Dermis microvascular lymphatic vessel endothelial cell (primary cell): Measurements from ENCODE around the gene FNDC11. TPM values are rescaled to one million over a fixed set of nuclear protein-coding genes. Genes with fewer than 3 reads are reported as not detected.

ENCODE experiments used
- DNase-seq, 2 donors: peaks; one replicate each; pipeline versions ENCODE4 v3.0.0 to v3.0.0-alpha.2; 2010; ENCODE audit warnings: low read depth in 2 of 2
- total RNA-seq: library from RNA; depleted of rRNA; stranded (reverse); fragments of >200 nt; gene quantifications from 2 replicates; pipeline ENCODE4 v1.2.1, GENCODE V29; 2014

The FNDC11 gene
- total RNA-seq, 1 donor from 2014 or later, result 1.3 TPM

DNA sequence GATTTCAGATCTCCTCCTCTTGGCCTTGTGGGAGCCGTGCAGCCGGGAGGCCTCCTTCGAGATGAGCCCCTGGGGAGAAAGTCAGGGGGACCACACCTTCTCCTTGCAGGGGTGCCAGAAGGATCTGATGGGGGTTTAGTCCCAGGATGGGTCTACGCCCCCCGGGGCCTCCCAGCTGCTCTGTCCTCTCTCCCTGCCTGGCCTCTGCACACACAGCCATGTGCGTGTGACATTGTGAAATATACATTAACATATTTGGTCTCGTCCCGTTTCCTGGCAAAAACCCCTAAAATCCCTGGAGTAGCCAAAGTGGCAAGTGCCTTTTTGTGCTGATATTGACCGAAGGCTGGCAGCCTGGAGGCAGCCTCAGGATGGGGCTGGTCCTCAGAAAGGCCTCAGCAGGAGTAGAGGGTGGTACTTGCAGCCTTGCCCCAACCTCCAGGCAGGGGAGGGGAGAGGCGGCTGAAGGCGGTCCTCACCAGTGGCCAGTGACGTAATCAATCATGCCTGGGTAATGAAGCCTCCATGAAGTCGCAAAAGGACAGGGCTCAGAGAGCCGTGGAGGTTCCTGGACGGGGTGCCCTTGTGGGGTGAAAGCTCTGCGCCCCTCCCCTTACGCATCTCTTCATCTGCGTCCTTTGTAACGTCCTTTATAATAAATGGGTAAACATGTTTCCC lies 25.2 kb downstream of the FNDC11 start:
- no peak for DNase-seq

DNA sequence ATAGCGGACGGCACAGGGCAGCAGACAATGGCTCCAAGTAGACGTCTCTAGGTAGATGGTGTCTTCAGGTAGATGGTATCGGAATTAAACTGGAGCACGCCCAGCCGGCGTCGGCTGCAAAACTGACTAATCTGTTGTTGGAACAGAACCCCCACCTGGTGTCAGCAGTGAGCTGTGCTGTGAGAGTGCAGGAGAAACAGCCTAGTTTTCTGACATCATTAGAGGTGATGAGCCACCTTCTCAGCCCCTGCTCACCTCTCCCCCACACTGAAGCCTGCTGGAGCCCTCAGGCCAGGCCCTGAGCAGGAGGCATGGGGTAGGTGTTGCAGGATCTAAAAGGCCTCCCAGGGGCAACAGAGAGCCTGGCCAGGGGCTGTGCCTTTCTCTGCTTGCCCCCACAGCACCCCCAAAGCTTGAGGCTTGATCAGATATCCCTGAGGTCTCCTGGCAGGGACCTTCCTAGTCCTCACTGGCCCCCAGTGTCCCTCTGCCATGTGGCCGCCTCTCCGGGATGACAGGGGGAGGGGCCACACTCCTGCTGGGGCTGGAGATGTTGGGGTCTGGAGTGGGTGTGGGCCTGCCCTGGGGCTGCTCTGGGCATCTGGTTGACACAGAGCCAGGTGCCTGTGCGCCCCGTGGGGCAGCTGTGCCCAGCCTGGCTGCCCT lies 27.0 kb downstream of the FNDC11 start:
- DNase-seq, result peak; percentile 42 to 58

DNA sequence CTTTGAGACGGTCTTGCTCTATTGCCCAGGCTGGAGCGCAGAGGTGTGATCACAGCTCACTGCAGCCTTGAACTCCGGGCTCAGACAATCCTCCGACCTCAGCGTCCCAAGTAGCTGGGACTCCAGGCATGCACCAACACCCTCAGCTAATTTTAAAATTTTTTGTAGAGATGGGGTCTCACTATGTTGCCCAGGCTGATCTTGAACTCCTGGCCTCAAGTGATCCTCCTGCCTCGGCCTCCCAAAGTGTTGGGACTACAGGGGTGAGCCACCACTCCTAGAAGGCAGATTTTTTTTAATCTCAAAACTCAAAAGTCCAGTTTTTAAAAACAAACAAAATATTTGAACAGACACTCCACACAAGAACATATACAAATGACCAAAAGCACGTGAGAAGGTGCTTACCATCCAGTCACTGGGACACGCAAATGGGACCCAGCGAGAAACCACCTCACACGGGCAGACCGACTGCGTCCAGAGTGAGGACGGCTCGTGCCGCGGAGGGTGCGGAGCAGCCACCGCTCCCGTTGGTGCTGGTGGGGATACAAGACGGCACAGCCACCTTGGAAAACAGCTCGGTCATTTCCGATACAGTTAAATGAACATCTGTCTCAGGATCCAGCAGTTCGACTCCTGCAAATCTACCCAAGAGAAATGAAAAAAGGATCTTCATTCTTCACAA lies 28.6 kb downstream of the FNDC11 start:
- no peak for DNase-seq

DNA sequence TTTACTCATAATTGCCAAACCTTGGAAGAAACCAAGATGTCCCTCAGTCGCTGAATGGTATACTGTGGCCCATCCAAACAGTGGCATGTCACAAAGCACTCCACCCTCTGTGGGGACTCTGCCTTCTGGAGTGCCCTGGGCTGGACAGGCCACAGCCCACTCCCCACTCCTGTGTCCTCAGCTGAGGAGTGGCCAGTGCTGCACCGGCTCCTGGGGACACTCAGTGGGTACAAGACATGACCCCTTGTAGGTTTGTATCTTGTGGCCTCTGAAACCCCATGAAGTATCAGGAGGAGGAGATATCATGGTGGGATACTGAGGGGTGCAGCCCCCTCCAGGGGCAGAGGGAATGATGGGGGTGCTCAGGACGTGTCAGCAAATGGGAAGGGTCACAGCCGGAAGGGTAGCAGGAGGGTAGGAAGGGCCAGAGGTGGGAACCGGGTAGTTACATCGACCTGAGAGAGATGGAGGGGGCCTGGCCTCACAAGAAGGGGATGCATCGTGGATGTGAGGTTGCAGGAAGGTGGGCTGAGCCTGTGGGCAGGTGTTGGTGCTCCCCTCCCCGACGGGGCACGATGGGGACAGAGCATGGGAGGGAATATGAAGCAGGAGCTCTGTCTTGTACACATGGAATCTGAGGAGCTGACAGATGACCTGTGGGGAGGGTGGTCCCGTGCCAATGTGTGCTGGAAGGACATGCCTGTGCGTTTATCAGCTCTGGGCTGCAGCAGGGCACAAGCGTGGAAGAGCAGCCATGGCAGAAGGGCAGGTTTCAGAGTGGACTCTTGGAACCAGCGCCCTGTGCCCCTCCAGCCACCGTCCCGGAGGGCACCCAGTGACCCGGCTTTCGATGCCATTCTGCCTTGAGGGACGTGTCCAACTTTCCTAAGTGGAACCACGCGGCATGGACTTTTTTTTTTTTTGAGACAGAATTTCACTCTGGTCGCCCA lies 31.9 kb downstream of the FNDC11 start:
- DNase-seq, result no peak

DNA sequence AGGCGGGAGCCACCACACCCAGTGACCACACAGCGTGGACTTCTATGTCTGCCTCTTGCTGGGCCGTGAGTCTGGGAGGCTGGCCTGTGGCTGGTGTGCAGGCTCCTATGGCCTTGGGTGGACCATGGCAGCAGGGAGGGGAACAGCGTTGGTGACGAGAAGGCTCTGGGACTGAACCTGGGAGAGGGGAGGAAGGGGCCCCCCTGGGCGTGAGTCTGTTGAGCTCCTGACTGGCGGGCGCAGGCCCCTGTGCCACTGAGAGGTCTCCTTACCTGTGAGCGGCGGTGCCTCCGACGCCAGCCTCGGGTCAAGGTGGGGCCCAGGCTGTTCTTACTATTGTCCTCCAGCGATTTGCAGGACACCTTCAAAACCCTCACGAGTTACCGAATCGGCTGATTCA lies 32.8 kb downstream of the FNDC11 start:
- no peak for DNase-seq

DNA sequence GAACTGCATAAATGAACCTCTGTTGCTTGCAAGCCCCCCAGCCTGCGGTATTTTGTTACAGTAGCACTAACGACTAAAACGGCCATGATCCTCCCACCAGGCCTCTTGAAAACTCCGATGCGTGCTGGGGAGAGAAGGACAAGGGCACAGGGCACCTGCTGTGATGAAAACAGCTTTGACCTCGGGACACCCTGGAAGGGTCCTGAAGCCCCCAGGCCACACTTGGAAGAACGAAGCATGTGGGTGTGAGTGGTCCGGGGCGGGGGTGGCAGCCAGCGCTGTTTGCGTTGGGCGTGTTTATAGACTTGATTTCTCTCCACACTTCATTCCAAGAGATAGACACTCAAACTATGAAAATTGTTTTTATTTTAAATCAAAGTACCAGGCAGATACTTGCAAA lies 33.3 kb downstream of the FNDC11 start:
- no peak for DNase-seq

DNA sequence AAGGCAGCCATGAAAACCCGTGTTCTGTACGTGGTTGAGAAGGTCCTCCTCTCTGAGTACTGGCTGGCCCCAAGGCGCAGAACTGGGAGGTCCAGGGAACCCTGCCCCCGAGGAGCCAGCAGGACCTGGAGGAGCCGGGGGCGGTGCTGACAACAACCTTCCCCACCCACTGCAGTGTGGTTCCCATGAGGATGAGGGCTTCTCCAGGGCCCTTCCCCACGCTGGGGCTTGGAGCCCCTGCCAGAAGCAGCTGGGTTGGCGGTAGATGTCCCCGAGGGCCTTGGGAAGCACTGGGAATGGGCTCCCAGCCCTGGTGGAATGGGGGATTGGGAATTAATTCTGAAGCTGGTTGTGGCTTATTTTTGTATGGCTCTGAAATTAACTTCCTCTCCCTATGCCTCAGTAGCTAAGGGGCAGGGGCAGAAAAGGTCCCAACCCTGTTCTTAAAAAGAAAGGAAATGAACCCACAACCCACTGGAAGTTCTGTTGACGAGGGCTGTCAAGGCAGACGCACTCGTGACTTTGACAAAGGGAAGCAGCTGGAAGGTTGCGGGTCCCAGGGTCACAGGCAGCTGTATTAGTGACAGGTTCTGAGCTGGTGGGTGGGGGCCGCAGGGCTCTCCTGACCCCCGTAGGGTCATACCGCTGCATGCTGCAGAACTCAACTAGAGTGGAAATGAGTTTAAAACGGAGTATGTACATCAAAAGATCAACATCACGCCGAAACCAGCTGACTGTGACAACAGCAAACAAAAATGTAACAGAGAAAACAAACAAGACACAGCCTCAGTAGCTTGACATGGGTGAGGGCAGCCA lies 34.0 kb downstream of the FNDC11 start:
- DNase-seq, result peak; percentile 29 to 32

DNA sequence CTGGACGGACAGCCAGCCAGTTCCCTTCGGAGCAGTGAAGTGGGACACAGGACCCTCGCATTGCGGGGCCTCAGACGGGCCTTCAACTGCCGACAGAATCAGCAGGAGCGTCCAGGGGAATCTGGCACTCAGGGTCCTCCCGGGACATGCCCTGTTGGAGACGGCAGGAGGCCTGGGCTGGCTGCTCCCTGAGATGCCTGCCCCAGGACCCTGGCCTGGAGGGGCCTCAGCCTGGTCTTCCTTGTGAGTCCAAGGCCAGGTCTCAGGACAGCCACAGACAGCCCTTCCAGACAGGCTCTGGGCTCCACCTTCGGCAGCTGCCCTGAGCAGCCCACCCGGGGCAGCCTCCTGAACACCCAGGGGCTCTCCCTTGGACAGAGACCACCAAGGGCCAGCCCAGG lies 34.7 kb downstream of the FNDC11 start:
- no peak for DNase-seq

DNA sequence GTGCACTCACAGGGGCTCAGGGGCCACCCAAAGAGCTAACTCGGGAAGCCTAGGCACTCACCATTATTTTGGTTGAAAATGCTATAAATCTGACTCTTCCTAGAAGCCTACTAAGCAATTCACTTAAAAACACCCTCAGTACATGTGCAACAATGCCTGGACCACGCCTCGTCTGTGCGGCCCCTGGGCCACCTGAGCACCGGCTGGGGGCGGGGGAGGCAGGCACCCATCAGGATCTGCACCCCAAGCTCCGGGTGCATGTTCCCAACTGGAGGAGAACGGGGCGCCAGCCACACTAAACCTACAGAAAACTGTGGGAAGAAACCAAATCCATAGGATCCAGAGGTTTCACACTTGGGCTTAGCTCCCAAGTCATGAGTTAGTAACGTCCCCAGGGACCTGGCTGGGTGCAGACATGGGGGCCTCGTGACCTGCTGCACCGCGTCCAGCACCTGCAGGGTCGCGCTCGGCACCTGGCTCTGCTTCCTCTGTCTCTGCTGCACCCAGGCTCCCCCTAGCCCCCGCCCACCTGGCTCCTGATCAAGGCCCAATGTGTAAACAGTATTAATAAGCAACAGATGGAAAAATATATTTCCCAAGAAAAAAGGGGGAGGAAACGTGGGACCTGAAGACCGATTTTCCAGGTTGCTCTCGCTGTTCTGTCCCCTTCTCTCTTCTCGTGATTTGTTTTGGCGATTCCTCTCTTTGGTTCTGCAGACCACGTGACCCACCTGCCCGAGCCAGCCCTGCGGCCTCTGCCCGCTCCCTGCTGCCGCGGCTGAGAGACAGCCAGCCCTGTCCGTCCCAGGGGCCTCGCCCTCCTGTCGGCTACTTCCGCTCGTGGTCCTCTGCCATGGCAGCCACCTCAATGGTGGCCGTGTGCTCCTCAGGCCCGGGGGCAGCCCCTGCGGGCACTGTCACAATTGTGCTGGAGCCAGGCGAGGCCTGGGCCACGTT lies 35.6 kb downstream of the FNDC11 start:
- no peak for DNase-seq

DNA sequence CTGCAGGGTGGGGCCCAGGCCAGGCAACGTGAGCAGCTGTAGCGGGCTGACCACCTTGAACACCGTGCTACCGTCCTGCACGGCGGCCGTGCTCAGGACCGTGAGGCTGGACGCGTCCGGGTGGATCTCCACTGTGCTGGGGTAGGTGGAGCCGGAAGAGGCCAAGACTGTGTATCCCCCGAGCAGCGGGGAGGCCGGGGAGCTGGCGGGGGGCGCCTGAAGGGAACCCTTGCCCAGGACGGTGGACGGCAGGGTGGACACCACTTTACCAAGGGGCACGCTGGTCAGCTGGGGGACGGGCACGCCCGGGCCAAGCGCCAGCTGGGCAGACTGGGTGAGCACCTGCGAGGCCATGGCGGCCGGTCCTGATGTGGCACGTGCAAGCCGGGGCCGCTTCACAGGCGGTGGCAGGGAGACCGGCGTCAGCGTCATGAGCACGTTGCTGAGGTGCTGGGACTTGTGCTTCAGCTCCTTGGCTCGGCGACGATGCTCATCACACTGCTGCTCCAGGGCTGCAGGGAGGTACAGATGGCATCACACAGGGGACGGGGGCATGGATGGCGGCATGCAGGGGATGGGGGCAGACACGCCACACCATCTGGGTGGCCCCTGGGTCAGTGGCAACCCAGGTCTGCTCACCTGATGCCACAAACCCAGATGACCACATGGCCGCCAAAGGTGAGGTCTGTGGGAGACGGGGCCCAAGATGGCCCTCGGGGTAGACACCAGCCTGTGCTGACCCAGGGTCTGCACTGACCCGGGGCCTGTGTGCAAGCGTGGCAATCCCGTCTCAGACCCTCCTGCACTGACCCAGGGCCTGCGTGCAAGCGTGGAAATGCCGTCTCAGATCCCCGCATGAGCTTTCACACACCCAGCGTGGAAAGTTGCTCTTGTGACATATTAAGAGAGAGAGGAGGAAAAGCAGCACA lies 36.5 kb downstream of the FNDC11 start:
- no peak for DNase-seq

DNA sequence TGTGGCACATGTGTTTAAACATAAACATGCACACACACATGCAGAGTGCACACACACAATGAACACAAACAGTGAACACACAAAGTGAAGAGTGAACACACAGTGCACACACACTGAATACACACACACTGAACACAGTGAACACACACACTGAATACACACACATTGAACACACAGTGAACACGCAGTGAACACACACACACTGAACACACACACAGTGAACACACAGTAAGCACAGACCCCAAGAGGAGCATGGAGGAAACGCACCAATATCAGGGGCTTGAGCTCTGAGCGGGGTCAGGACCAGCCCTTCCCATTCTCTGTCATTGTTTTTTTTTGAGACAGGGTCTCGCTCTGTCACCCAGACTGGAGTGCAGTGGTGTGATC lies 37.2 kb downstream of the FNDC11 start:
- DNase-seq, result no peak

DNA sequence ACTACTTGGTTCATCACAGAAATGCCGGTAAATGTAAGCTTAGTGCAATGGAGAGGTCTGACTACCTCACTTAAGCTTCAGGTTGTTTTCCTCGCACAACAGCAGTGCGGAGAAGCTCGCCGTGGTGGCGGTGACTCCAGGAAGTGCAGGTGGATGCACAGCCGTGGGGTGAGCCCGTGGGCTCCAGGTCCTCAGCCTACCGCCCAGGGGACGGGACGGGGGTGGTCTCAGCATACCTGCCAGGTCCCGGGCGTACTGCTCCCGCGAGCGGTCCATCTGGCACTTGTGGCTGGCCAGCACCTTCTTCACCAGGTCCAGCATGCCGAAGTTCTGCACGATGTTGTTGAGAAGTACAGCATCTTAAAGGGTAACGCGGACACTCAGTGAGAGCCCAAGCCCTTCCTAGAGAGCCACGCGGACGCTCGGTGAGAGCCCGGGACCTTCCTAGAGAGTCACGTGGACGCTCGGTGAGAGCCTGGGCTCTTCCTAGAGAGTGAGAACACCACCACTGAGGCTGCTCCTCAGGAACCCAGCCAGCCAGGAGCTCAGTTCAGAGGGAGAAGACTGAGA lies 37.9 kb downstream of the FNDC11 start:
- no peak for DNase-seq

DNA sequence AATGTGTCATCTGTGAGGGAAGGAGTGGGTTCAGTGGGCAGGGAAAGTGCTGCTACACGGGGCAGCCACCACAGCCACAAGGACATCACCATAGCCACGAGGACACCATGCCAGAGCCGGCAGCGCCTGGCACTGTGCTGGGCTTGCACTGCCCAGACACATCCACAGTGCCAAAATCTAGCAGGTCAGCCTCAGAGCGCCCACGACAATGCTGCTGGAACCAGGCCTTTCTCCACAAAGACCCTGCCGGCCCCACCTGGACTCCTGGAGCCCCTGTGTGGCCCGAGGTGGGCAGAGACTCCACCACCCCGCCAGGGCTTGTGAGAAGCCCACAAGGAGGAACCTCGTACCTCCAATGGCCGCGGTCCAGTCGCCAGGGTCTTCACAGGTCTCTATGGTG lies 38.7 kb downstream of the FNDC11 start:
- DNase-seq, result no peak

DNA sequence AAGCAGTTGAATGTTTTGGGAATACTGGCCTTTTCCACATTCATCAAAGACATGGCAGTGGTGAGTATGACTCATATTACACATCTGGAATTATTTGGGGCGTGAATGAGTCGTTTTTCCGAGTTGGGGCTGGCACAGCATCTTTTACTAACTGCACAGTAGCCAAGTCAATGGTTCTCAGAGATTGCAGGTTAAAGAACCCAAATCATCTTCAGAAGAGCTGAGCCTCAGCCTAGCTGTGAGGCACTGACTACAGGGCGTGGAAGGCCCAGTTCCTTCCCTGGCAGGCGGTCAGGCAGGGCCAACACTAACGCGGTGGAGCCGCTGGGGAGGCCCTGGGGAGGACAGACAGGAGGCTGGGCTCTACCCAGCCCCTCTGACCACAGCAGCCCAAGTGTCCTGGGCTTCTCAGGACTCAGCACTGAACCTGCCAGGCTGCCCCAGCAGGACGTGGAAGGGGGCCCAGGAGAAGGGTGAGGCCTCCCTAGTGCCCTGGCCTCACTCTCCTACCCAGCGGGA lies 40.1 kb downstream of the FNDC11 start:
- DNase-seq, result no peak

DNA sequence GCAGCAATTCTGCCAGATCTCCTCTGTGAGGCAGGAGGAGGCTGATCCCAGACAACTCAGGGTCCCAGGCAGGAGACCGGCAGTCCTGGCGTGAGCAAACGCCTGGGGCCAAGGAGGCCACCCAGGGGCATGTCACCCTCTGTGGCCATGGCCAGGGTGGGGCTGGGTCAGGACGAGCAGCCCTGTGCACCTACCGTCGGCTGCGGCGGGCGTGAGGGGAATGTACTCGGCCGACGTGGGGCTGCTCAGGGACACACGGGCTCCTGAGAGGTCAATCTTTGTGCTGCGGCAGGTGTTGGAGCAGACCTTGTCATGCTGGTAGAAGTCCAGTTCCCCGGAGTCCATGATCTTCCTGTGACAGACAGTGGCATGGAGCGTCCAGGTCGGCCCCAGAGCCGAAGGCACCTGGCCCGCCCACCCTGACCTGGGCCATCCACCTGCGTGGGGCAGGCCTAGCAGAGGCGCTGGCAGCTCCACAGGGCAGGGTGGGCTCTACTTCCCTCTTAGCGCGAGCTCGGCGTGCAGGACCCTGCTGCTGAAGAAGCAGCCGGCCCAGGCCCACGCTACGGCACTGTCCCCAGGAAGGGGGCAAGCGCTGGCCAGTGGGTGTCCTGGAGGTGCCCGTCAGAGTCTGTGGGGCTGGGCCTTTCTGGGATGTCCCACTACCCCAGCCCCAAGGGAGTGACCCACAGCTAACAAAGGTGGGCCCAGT lies 41.6 kb downstream of the FNDC11 start:
- DNase-seq, result no peak

DNA sequence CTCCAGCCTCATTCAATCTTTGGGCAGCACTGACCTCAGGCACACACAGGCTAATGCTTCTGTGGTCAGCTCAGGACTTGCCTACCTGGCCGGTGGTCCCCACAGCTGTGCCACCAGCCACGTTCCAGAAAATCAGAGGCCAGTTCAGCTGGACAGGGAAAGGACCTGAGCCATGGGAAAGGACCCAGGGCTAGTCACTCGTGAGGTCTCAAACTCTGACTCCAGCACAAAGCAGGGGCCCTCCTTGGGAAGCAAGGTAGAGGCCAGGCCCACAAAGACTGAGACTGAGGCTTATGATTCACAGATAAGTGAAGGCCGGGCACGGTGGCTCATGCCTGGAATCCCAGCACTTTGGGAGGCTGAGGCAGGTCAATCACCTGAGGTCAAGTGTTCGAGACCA lies 42.5 kb downstream of the FNDC11 start:
- no peak for DNase-seq
